MM.1S (cell line): ENCODE results near the gene C1orf226.

ENCODE experiments used
- EZH2 ChIP-seq: fragments of 300-600 bp; sonication (generic); optimal IDR thresholded peaks from 2 replicates; pipeline ENCODE3; 2017; ENCODE audit warnings: low read depth, mild to moderate bottlenecking, antibody characterized with exemption, low read length, mixed read lengths
- TF ChIP-seq, protein P1 (sequence below): fragments of 300-600 bp; sonication (generic); IDR thresholded peaks from 2 replicates; pipeline ENCODE4 v1.5.1; 2016; ENCODE audit warnings: antibody characterized with exemption, low read length, mixed read lengths

DNA sequence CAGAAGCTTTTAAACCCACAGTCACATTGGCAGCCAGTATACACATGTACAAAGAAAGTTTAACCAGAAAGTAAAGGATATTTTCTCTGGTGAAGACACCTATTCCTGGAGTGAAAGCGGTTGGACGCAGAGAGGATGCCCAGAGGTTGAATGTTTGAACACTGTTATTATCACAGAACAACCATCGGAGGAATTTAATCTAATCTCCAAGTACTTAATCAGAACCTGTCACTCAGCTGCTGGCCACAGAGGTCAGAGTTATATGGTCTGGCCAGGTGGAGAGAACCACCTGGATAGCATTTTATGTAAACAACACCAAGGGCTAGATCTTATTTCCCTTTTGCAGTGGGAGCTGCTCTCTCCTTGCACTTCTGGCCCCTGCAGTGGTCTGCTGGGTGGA is 34.2 kb upstream of the C1orf226 start:
- TF ChIP-seq, protein P1, sequence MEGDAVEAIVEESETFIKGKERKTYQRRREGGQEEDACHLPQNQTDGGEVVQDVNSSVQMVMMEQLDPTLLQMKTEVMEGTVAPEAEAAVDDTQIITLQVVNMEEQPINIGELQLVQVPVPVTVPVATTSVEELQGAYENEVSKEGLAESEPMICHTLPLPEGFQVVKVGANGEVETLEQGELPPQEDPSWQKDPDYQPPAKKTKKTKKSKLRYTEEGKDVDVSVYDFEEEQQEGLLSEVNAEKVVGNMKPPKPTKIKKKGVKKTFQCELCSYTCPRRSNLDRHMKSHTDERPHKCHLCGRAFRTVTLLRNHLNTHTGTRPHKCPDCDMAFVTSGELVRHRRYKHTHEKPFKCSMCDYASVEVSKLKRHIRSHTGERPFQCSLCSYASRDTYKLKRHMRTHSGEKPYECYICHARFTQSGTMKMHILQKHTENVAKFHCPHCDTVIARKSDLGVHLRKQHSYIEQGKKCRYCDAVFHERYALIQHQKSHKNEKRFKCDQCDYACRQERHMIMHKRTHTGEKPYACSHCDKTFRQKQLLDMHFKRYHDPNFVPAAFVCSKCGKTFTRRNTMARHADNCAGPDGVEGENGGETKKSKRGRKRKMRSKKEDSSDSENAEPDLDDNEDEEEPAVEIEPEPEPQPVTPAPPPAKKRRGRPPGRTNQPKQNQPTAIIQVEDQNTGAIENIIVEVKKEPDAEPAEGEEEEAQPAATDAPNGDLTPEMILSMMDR: no peak
- no peak for TF ChIP-seq EZH2
